Measurements from ENCODE around the gene TESMIN.

TESMIN gene

DNA sequence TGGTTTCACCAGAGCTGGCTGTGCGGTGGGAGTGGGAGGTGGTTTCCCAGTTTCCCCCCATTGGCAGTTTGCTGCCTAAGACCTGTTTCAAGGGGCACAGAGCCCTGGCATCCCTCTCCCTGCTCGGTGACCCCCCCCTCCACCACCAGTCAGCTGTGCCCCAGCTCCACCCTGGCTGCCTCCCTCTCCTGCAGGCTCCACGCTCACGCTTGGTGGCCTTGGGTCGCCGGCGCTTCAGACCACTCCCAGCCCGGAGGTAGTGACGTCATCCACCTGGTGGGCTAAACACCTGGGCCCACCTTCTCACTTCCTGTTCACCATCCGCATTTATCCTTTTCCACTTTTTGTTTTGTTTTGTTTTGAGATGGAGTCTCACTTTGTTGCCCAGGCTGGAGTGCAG is 59.2 kb downstream of the TESMIN start:
- no peak overlapping the region for H3K4me3 Mint-ChIP-seq
- DNase-seq, result no peak
- TF ChIP-seq, protein P1, sequence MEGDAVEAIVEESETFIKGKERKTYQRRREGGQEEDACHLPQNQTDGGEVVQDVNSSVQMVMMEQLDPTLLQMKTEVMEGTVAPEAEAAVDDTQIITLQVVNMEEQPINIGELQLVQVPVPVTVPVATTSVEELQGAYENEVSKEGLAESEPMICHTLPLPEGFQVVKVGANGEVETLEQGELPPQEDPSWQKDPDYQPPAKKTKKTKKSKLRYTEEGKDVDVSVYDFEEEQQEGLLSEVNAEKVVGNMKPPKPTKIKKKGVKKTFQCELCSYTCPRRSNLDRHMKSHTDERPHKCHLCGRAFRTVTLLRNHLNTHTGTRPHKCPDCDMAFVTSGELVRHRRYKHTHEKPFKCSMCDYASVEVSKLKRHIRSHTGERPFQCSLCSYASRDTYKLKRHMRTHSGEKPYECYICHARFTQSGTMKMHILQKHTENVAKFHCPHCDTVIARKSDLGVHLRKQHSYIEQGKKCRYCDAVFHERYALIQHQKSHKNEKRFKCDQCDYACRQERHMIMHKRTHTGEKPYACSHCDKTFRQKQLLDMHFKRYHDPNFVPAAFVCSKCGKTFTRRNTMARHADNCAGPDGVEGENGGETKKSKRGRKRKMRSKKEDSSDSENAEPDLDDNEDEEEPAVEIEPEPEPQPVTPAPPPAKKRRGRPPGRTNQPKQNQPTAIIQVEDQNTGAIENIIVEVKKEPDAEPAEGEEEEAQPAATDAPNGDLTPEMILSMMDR (IDR thresholded peaks at IDR 0.05), result no peak
- no peak overlapping the region for H3K27ac Mint-ChIP-seq
- H3K4me1 Mint-ChIP-seq, result peaks cover 8% of the 10 kb centered on the region
- no peaks in the 10 kb centered on the region for H3K36me3 Mint-ChIP-seq (ENCODE audit: low read depth)
- H3K27me3 Mint-ChIP-seq (ENCODE audit: low read depth, poor library complexity), result peaks cover 69% of the 10 kb centered on the region
- H3K9me3 Mint-ChIP-seq, result peaks cover 27% of the 10 kb centered on the region

DNA sequence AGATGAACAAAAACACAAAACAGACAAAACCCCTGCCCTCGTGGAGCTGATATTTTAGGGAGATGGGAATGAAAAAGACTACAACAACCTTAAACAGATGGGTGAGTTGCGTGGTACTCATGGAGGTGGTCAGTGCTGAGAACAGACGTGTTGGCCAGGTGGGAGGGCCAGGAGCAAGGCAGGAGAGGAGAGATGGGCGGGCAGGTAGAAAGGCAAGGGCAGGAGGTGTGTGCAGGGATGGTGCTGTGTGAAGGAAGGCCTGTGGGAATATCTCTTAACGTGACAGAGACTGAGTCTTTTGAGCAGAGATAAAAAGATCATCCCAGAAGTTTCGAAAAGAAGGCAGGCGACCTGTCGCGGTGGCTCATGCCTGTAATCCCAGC is 59.9 kb downstream of the TESMIN start:
- Mint-ChIP-seq H3K36me3 (ENCODE audit: low read depth) (no peaks in the 10 kb centered on the region), H3K27me3 (ENCODE audit: low read depth, poor library complexity) (peaks cover 76% of the 10 kb centered on the region), H3K4me1 (peaks cover 10% of the 10 kb centered on the region), H3K4me3 (no peak overlapping the region), H3K9me3 (peaks cover 25% of the 10 kb centered on the region), H3K27ac (no peak overlapping the region)
- DNase-seq, result no peak
- TF ChIP-seq, protein P1 (IDR thresholded peaks at IDR 0.05), result no peak

GRCh38 chr11:68690671-68691401 is 60.5 kb downstream of the TESMIN start:
- H3K36me3 Mint-ChIP-seq (ENCODE audit: low read depth), result no peaks in the 10 kb centered on the region
- peaks cover 19% of the 10 kb centered on the region for H3K9me3 Mint-ChIP-seq
- TF ChIP-seq, protein P1 (IDR thresholded peaks at IDR 0.05), result no peak
- no peak overlapping the region for H3K4me3 Mint-ChIP-seq
- H3K27ac Mint-ChIP-seq, result no peak overlapping the region
- peaks cover 16% of the 10 kb centered on the region for H3K4me1 Mint-ChIP-seq
- peaks cover 80% of the 10 kb centered on the region for H3K27me3 Mint-ChIP-seq (ENCODE audit: low read depth, poor library complexity)
- no peak for DNase-seq

DNA sequence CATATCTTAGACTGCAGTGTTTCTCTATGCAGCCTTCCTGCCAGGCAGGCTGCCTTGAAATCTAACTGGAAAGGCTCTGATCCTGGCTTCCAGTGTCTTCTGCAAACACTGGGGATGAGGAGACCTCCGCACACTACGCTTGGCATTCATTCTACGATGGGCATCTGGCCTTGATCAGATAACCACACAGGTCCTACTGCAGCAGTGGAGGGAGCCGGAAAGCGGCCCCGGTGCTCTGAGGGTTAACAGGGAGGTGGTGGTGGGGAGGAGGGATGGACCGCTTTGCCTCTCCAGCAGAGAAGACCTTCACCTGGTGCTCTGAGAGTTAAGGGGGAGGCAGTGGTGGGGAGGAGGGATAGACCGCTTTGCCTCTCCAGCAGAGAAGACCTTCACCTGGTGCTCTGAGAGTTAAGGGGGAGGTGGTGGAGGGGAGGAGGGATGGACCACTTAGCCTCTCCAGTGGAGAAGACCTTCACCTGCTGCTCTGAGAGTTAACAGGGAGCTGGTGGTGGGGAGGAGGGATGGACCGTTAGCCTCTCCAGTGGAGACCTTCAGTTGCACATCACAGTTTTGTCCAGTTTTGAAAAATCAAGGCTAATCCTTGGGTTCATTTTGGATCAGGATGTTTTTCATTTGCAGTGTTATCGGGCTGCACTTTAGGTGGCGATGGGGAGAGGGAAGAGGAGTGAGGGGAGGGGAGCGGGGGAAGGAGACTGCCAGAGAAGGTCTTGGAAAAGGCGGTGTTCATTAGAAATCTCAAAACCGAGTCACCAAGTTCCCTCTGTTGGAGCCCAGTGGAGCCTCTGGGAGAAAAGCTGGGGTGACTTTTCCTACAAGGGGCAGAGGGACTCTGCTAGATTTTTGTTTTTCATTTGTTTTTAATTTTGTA is 61.3 kb downstream of the TESMIN start:
- Mint-ChIP-seq H3K4me1 (peaks cover 23% of the 10 kb centered on the region), H3K4me3 (no peak overlapping the region), H3K27me3 (ENCODE audit: low read depth, poor library complexity) (peaks cover 82% of the 10 kb centered on the region), H3K9me3 (peaks cover 10% of the 10 kb centered on the region), H3K27ac (no peak overlapping the region), H3K36me3 (ENCODE audit: low read depth) (no peaks in the 10 kb centered on the region)
- TF ChIP-seq, protein P1 (IDR thresholded peaks at IDR 0.05), result no peak
- no peak for DNase-seq

GRCh38 chr11:68688881-68689280 is 62.4 kb downstream of the TESMIN start:
- no peaks in the 10 kb centered on the region for H3K36me3 Mint-ChIP-seq (ENCODE audit: low read depth)
- H3K4me3 Mint-ChIP-seq, result no peak overlapping the region
- peaks cover 84% of the 10 kb centered on the region for H3K27me3 Mint-ChIP-seq (ENCODE audit: low read depth, poor library complexity)
- DNase-seq, result no peak
- TF ChIP-seq, protein P1 (IDR thresholded peaks at IDR 0.05), result no peak
- H3K27ac Mint-ChIP-seq, result no peak overlapping the region
- peaks cover 7% of the 10 kb centered on the region for H3K9me3 Mint-ChIP-seq
- peaks cover 23% of the 10 kb centered on the region for H3K4me1 Mint-ChIP-seq

All from nephron progenitor cell (in vitro differentiated cells).